WERI-Rb-1 (cell line): ENCODE results near the gene INPP4B.
"Not testable (repeated sequence)": the region's sequence is repeated elsewhere in the genome, so short reads cannot be mapped to it uniquely, and the experiment has no call there.

Source experiments
- DNase-seq: peaks from one replicate; pipeline ENCODE4 v3.0.0-alpha.2; 2020
- H3K27ac ChIP-seq: fragments of 250-450 bp; sonication (Bioruptor Pico); 2 replicates; pipeline ENCODE4 v1.5.1; 2020; ENCODE audit warnings: mild to moderate bottlenecking, moderate library complexity
- H3K27me3 ChIP-seq: fragments of 250-450 bp; sonication (Bioruptor Pico); 2 replicates; pipeline ENCODE4 v1.5.1; 2021; ENCODE audit warnings: mild to moderate bottlenecking, low read depth, moderate library complexity; ENCODE audit not compliant: insufficient read depth, severe bottlenecking
- H3K36me3 ChIP-seq: fragments of 250-450 bp; sonication (Bioruptor Pico); 2 replicates; pipeline ENCODE4 v1.5.1; 2020; ENCODE audit warnings: mild to moderate bottlenecking, moderate library complexity
- H3K4me3 ChIP-seq: 2 replicates; pipeline ENCODE4 v1.5.1; 2011; ENCODE audit warnings: low read depth, mild to moderate bottlenecking, control low read depth, low read length
- H3K9me3 ChIP-seq: fragments of 250-450 bp; sonication (Bioruptor Pico); 2 replicates; pipeline ENCODE4 v1.5.1; 2021; ENCODE audit warnings: mild to moderate bottlenecking, moderate library complexity; ENCODE audit not compliant: severe bottlenecking
- CTCF ChIP-seq: IDR thresholded peaks from 2 replicates; pipeline ENCODE4 v1.5.1; 2011; ENCODE audit warnings: low read depth, mild to moderate bottlenecking, control low read depth, inconsistent platforms, low read length

Gene INPP4B

GRCh38 chr4:142813388-142813787 is 32.7 kb downstream of the INPP4B start:
- Histone ChIP-seq H3K27me3 (no peaks in the 10 kb centered on the region), H3K27ac (no peak overlapping the region), H3K4me3 (no peak overlapping the region), H3K36me3 (no peaks in the 10 kb centered on the region), H3K9me3 (no peaks in the 10 kb centered on the region)
- DNase-seq = no peak
- no peak for TF ChIP-seq CTCF

GRCh38 chr4:142812091-142812490 is 34.0 kb downstream of the INPP4B start:
- Histone ChIP-seq H3K4me3 (no peak overlapping the region), H3K36me3 (no peaks in the 10 kb centered on the region), H3K9me3 (no peaks in the 10 kb centered on the region), H3K27me3 (no peaks in the 10 kb centered on the region), H3K27ac (no peak overlapping the region)
- no peak for DNase-seq
- TF ChIP-seq CTCF = no peak

GRCh38 chr4:142811034-142811433 is 35.1 kb downstream of the INPP4B start:
- no peaks in the 10 kb centered on the region for H3K27me3 ChIP-seq
- H3K9me3 ChIP-seq = no peaks in the 10 kb centered on the region
- no peak for TF ChIP-seq CTCF
- no peak overlapping the region for H3K4me3 ChIP-seq
- H3K27ac ChIP-seq = no peak overlapping the region
- no peaks in the 10 kb centered on the region for H3K36me3 ChIP-seq
- no peak for DNase-seq

GRCh38 chr4:142809559-142809958 is 36.5 kb downstream of the INPP4B start:
- Histone ChIP-seq H3K36me3 (no peaks in the 10 kb centered on the region), H3K4me3 (no peak overlapping the region), H3K27me3 (no peaks in the 10 kb centered on the region), H3K27ac (no peak overlapping the region), H3K9me3 (no peaks in the 10 kb centered on the region)
- TF ChIP-seq CTCF = no peak
- no peak for DNase-seq

GRCh38 chr4:142803879-142804278 is 42.2 kb downstream of the INPP4B start:
- H3K27me3 ChIP-seq, H3K27ac ChIP-seq, H3K9me3 ChIP-seq, H3K4me3 ChIP-seq, H3K36me3 ChIP-seq, DNase-seq: not testable (repeated sequence)

- TF ChIP-seq CTCF = no peak
- Histone ChIP-seq H3K36me3 (no peaks in the 10 kb centered on the region), H3K9me3 (no peaks in the 10 kb centered on the region), H3K27ac (no peak overlapping the region), H3K4me3 (no peak overlapping the region), H3K27me3 (no peaks in the 10 kb centered on the region)
- DNase-seq = no peak
Measured at GRCh38 chr4:142801966-142802365, 44.1 kb downstream of the INPP4B start.

GRCh38 chr4:142781114-142781513 is 65.0 kb downstream of the INPP4B start:
- Histone ChIP-seq H3K27ac (no peak overlapping the region), H3K27me3 (no peaks in the 10 kb centered on the region), H3K4me3 (no peak overlapping the region), H3K36me3 (no peaks in the 10 kb centered on the region), H3K9me3 (no peaks in the 10 kb centered on the region)
- DNase-seq = no peak
- TF ChIP-seq CTCF = no peak
